Forelimb muscle (tissue), 1 donor: ENCODE results near the gene RNFT2. TPM values are rescaled to one million over a fixed set of nuclear protein-coding genes. Genes with fewer than 3 reads are reported as not detected.

Experiments
- DNase-seq: peaks from one replicate; pipeline ENCODE4 v3.0.0-alpha.2; 2013; ENCODE audit warnings: low read depth
- polyA plus RNA-seq: library from polyadenylated mRNA; unstranded; fragments of 120-200 nt; gene quantifications from one replicate; pipeline ENCODE4 v1.2.1, GENCODE V29; 2013; ENCODE audit not compliant: insufficient read length

RNFT2 gene
- polyA plus RNA-seq, 1 donor: 1.0 TPM

DNA sequence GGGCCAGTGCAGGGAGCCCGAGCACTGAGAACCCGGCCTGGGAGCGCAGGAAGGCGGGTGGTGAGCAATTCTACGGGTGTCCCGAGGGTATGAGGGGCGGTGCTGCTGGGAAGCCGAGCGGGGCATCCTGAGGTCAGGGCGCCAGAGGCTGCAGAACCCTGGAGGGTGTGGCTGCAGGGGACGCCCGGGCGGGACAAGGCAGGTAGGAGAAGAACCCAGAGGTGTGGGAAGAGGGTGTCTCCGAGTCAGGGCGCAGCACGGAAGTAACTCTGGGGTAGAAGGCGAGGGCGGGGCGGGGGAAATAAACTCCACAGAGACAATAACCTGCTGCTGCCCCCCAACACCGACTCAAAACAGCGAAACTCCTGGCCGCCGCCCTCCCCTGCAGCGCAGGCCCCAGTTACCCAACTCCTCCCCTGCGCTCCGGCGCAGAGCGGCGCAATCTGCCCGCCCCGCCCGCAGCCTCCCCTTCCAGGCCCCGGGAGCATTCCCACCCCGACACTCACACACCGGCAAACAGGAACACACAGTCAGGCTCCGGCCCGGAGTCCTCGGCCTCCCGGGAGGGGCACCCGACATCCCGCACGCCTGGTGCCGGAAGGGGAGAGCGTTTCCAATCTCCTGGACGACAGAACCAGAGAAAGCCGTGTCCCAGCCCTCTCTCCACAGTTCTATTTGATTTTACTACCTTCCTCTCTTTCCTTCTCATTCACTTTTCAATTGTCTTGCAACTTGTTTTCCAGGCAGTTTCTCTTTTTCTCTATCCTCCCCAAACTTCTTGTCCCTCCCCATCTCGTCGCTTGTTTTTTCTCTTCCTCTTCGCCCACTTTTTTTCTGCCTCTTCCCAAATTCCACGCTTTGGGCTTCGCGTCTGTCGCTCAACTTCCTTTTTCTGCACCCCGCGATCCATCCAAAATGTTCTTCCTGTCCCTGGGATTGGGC is 140.7 kb downstream of the RNFT2 start:
- no peak for DNase-seq

DNA sequence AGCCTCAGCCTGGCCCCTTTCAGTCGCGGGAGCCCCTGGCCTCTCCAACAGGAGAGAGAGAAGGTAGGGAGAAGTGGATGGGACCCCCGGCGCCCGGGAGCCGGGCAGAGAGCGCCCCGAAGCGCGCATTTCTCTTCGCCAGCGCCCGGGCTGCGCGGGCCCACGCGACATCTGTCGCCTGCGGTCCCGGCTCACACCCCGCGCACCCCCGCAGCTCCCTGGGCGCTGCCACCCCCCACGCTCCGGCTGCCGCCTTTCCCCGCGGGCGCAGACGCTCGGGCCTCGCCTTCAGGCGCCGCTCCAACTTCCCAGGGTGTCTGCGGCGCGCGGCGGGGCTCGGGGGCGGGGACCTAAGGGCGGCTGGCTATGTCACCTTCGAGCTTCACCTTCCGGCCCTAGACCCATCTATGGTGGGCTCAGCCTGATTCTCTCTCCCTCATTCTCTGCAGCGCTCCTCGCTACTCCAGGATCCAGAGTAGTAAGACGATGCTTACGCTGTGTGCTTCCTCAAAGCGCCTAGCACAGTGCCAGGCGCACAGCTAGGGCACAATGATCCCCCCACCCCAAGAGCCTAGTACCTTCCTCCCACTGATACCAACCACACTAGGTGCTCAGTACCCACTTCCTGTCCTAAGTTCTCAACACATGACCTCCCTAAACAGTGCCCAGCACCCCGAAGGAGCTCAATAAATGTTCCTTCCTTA is 141.5 kb downstream of the RNFT2 start:
- no peak for DNase-seq

DNA sequence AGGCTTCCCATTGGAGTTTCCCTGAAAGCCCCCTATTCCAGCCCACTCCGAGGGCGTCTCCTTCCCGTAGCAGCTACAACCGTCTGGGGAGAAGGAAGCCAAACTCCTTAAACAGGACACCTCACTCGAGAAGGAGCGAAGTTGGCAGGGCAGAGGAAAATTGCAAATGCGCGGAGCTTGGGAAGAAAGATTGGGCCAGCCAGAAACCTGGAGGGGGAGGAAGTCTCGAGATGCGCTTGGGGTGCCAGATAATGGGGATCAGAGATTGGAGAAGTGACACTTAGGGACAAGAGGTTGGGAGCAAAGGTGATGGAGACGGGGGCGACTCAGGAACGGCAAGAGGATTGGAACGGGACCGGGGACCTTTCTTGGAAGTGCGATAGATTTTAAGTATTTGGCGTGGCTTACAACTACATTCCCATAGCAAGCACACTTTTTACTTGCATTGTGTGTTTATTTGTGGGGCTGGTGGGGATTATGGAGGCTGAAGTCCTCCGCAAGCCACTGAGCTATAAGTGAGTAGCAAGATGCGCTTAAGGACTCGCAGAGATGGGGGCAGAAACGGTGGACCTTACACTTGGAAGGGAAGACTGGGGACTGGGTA is 142.2 kb downstream of the RNFT2 start:
- no peak for DNase-seq

DNA sequence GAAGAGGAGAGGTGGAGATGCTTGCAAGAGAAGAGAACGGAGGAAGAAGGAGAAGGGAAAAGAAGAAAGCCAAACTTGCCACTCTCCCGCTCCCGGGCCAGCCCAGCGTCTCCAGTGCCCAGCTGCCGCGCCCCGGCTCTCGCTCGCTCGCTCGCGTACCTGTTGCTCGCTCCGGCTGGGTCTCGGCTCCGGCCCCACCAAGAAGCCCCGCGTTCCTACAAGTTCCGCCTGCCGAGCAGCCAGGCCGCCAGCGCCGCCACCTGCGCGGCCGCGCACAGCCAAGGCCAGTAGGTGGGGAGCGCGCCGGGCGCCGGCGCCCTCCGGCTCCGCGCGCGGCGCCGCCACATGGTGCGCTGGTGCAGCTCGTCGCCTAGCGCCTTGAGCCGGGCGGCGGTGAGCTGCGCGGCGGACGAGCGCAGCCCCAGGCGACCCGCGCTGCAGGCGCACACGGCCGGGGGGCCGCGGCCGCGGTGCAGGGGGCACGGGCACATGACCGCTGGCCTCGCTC is 142.8 kb downstream of the RNFT2 start:
- DNase-seq: no peak

DNA sequence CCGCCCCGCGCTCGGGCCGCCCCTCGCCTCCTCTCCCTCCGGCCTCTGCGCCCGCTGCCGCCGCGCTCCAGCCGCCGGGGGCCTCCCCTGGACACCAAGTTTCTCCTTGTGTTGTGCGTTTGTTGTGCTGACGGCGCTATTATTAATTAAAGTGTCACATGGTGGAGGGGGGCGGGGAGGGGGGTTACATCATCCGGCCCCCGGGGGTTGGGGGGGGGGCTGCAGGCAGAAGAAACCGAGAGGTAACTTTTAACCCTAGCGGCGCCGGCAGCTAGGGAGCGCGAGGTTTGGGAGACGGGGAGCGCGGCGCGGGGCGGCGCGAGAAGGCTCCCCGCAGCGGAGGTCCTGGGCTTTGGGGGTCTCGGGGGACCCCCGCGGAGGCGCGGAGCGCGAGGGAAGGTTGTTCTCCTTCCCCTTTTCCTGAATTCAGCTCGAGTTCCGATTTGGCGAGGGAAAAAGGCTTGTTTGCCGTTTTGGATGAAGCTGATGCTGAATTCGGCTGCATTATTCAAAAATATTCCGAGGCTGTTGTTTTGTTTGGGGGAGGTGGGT is 143.3 kb downstream of the RNFT2 start, which contains the start of gene HRK:
Gene HRK, minus strand, starts transcription at position 117 of the 552 bp plus-strand sequence. CDS start 134 bp downstream, outside the sequence.
- no peak for DNase-seq

DNA sequence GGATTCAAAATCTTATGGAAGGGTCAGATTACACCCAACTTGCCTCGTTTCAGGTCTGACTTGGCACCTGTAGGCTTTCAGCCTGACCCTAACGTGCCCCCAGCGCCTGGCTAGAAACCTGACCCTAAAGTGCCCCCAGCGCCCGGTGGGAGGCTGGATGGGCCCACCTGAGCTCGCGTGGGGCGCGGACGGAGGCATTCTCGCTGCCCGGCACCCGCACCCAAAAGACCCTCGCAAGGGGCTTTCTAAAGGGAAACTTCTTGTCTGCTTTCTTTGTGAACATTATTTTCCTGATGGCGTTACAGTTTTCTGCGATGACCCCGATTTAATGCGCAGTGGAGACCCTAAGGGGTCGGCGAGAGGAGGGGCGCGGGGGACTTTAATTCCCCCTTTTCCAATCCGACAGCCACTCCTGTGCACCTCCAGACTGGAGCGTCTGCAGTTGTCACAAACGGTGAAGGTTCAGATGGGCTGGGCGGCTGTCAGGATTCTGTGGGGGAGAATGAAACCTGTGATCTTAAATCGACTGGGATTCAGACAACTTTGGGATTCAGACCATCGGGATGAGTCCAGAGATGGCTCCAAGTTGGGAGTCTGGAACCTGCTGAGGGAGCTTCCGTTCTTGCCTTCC is 143.9 kb downstream of the RNFT2 start:
- no peak for DNase-seq

DNA sequence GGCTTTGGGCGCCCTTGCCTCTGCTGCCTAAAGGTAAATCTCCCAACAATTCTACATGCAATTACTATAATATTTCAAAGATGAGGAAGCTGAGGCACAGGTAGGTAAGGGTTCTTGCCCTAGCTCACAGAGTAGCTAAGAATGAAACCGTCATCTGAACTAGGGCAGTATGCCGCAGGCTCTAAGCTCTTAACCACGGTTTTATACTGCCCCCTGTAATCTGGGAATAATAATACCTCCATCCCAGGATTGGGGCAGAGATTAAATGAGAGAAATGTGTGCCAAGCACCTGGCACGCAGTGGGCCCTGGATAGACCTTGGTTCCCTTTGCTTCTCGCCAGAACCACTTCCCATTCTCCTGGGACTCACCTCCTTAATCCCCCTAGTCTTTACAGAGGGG is 144.6 kb downstream of the RNFT2 start:
- DNase-seq: no peak

DNA sequence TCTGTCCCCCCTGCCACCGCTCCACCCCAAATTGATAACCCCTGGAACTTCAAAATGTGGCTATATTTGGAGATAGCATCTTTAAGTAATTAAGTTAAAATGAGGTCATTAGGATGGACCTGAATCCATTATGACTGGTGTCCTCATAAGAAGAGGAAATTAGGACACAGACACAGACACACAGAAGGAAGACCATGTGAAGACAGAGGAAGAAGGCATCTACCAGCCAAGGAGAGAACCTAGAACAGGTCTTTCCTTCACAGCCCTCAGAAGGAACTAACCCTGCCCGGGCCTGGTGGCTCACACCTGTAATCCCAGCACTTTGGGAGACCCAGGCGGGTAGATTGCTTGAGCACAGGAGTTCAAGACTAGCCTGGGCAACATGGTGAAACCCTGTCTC is 146.8 kb downstream of the RNFT2 start:
- no peak for DNase-seq

DNA sequence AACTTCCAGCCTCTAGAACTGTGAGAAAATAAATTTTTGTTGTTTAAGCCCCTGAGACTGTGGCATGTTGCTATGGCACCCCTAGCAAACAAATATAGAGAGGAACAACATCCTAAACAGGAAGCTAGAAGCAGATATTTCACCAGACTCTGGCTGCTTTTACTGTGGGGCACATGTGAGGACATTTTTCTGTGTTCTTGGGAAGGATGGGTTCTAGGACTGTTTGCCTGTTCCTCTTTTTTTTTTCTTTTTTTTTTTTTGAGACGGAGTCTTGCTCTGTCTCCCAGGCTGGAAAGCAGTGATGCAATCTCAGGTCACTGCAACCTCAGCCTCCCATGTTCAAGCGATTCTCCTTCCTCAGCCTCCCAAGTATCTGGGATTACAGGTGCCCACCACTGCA is 147.4 kb downstream of the RNFT2 start:
- DNase-seq: no peak

DNA sequence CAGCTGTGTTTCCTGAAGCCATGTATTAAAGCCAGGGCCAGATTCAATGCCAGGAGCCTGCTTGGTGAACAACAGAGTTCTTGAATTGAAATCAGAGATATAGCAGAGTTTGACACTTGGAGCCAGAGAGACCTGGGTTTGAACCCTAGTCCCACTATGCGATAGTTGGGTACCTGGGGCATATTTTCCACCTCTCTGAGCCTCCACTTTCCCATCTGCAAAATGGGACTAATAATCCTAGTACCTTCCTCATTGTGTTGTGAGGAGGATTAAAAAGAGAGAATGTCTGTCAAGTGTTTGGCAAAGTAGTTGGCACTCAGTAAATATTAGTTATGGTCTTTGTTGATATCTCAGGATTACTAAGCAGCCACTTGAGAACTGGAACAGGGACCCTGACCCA is 149.1 kb downstream of the RNFT2 start:
- no peak for DNase-seq

DNA sequence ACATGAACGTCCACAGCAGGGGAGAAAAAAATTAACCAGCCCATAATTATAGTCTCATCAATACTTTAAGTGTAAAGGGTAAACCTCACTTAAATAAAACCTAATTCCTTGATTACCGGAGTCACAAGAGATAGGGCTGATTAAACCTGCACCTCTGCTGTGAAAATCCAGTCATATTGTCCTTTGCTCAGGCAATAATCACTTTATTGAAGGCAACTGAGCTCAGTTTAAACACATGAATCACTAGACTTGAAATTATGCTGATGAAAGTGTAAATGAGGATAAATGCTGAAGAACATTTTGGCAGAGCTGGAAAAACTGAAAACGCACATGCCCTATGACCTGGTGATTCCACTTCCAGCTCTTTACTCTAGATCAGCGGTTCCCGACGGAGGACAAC is 149.8 kb downstream of the RNFT2 start:
- no peak for DNase-seq

DNA sequence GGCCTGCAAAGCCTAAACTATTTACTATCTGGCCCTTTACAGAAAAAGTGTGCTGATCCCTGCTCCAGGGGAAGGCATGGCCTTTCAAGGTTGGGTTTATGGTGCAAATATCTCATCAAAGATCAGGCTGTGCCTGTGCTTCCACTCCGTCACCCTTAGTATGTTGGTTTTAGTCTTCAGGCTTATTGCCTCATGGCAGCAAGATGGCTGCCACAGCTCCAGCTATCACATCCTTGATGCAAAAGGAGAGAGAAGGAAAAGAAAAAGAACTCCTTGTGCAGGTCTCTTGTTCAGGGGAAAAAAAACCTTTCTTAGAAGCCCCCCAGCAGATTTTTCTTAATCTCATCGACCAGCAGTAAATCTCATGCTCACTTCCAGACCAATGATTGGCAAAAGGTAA is 152.2 kb downstream of the RNFT2 start:
- DNase-seq: no peak

DNA sequence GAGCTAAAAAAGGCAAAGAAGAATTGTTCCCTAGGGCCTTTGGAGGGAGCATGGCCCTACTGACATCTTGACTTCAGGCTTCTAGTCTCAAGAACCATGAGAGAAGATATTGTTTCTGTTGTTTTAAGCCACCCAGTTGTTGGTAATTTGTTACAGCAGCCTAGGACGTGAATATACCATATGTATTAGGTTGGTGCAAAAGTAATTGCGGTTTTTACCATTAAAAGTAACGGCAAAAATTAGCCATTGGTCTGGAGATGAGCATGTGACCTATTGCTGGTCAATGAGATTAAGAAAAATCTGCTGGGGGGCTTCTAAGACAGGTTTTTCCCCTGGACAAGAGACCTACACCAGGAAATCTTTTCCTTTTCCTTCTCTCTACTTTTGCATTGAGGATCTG is 152.9 kb downstream of the RNFT2 start:
- no peak for DNase-seq

DNA sequence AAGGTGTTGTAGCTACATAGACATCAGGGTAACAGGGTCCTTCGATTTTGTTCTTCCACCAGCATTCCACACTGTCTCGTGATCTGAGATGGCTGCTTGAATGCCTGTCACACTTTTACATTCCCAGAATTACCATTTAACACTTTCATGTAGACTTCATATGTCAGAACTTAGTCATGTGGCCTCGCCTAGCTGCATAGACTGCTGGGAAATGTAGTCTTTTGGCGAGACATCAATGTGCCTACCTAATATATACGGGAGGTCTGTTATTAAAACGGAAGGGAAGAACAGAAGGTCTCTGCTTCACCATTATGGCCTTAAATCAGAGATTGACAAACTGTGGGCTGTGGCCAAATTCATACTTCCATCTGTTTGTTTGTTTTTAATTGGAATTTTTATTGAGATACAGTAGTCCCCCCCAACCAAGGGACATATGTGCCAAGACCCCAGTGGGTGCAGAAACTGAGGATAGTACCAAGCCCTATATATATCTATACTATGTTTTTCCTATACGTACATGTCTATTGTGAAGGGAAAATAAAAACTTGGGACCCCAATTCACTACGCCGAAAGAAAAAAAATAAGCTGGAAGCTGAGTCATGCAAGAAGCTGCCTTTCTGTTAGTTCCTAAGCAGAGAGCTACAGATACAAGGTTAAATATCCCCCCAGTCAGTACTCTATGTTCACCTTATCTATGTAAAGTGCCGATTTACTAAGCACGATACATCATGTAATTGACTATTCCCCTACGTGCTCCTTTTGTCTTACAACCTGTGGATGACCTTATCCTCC is 154.4 kb downstream of the RNFT2 start:
- DNase-seq: no peak

DNA sequence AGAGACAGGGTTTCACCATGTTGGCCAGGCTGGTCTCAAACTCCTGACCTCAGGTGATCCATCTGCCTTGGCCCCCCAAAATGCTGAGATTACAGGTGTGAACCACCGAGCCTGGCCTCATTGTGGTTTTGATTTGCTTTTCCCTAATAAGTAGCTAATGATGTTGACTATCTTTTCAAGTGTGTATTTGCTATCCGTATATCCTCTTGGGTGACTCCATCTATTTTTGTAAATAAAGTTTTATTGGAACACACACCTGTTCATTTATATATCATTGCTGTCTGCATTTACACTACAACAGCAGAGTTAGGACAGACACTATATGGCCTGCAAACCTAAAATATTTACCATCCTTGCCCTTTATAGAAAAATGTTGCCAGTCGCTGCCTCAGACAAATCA is 156.8 kb downstream of the RNFT2 start:
- no peak for DNase-seq

DNA sequence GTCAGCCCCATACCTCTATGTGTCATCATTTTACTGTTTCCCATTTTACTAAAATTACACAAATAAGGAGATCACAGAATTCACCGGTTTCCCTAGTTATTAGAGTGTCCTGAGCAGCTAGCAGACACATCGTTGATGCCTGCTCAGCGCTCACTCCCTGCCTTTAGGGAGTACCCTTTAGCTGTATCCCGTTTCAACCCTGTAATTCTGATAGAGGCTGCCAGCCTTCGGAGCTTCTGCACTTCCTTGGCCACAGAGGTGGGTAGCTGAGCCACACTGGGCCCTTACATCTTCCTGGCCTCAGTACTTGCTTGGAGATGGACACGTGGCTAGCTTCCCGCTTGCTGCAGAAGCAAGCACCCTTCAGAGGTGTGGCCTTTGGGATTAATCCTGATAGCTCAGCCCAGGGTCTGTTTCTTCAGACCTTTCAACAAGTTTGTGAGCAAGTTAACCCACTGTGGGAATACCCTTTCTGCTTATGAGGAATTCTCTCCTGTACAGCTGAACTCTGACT is 158.4 kb downstream of the RNFT2 start:
- DNase-seq: no peak

DNA sequence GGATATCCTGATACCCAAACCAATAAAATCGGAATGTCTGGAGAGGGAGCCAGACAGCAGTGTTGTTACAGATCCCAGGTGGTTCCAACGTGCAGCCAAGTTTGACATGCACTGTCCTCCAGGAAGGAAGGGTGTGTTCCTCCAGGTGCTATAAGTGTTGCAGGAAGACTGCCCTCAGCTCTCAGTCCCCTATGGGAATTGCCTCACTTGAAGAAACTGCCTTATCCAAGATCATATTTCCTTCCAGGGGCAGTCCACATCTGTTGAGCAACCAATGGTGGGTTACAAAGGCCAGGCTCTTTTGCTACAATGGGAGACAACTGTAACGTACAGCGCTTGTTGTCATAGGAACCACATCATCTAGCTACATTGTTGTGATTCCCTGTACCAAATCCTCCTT is 159.4 kb downstream of the RNFT2 start:
- no peak for DNase-seq

DNA sequence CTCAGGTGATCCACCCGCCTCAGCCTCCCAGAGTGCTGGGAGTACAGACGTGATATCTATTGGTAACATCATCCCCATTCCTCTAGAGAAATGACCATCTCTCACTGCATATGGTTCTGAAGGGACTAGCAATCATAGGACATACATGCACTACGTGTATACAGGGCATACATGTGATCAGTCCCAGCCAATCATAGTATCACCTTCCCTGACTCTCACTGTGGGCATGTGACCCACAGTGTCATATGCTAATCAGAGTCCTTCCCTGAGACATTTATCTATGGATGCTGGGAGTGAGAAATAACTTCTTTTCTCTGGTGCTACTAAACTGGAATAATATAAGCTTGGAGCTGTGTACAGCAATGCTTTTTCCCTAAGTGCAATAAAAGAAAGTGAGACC is 160.6 kb downstream of the RNFT2 start:
- no peak for DNase-seq

DNA sequence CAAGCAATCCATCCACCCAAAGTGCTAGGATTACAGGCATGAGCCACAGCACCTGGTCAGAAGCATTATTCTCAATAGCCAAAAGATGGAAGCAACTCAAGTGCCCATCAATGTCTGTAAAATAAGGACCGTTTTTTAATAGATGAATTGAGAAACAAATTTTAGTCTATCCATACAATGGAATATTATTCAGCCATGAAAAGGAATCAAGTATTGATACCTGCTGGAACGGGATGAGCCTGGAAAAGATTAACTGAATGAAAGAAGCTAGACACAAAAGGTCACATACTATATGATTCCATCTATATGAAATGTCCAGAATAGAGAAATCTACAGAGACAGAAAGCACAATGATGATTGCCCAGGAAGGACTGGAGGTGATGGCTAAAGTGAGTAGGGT is 163.5 kb downstream of the RNFT2 start:
- no peak for DNase-seq
